NT2/D1 (cell line): ENCODE data around the gene ZFYVE19.

Source experiments
- SUZ12 ChIP-seq: IDR thresholded peaks from 2 replicates; pipeline ENCODE4 v1.6.1; 2011; ENCODE audit not compliant: insufficient read length, insufficient read depth; ENCODE audit errors: extremely low read depth
- YY1 ChIP-seq: IDR thresholded peaks from 2 replicates; pipeline ENCODE4 v1.6.1; 2011; ENCODE audit not compliant: insufficient read length, insufficient read depth
- ZNF274 ChIP-seq: IDR thresholded peaks from 2 replicates; pipeline ENCODE4 v1.6.1; 2011; ENCODE audit warnings: mild to moderate bottlenecking, low read depth, low read length

GRCh38 chr15:40785164-40785563 is 21.7 kb upstream of the ZFYVE19 start:
- TF ChIP-seq YY1 (no peak), ZNF274 (no peak), SUZ12 (no peak)
